ENCODE data around the gene MAGI2. TPM values are rescaled to one million over a fixed set of nuclear protein-coding genes. Genes with fewer than 3 reads are reported as not detected.

The MAGI2 gene
- total RNA-seq, 1 experiment from 2014 or later: 0.34 TPM

DNA sequence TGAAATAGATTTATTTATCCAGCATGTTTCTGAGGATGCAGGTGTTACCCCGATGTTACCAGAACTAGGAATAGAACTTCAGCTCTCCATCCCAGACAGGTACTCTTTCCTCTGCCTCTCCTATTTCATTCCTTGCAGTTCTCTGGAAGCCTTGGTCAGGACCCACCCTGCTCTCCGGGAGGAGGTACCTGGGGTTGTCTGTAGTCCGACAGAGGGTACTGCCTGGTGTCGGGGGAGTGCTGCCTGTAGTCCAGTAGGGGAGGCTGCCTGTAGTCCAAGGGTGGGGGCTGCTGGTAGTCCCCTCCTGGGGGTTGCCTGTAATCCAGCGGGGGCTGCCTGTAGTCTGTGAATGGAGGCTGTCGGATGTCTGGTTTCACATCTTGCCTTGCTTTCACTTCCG lies 1326.5 kb downstream of the MAGI2 start:
- TF ChIP-seq EZH2 (IDR thresholded peaks at IDR 0.05; ENCODE audit: borderline replicate concordance, low read depth, low read length, poor library complexity, severe bottlenecking) (no peak), CTCF (conservative IDR thresholded peaks at IDR 0.05; ENCODE audit: low read depth, low read length) (no peak)
- Histone ChIP-seq H3K4me3 (ENCODE audit: low read depth, low read length, poor library complexity, severe bottlenecking) (no peak overlapping the region), H3K9me3 (ENCODE audit: low read depth, low read length, poor library complexity, severe bottlenecking) (no peaks in the 10 kb centered on the region), H3K27ac (ENCODE audit: low read depth, low read length, poor library complexity, severe bottlenecking) (no peak overlapping the region), H3K27me3 (replicated peaks; ENCODE audit: insufficient read depth, low read depth, low read length, poor library complexity) (peaks cover 19% of the 10 kb centered on the region), H3K4me1 (ENCODE audit: insufficient read depth, low read length, poor library complexity, severe bottlenecking) (no peaks in the 10 kb centered on the region), H3K36me3 (ENCODE audit: insufficient read depth, low read length, poor library complexity, severe bottlenecking) (no peaks in the 10 kb centered on the region)
- intact Hi-C loops (cut with micrococcal nuclease; ENCODE audit: unreplicated experiment): no loop called here
- POLR2A ChIA-PET (ENCODE audit: low non-redundant PET): no interaction called here
- CTCF ChIA-PET: no interaction called here
- BruUV-seq (replicated peaks): no TSS peak
- no peak for DNase-seq (ENCODE audit: low spot score)

DNA sequence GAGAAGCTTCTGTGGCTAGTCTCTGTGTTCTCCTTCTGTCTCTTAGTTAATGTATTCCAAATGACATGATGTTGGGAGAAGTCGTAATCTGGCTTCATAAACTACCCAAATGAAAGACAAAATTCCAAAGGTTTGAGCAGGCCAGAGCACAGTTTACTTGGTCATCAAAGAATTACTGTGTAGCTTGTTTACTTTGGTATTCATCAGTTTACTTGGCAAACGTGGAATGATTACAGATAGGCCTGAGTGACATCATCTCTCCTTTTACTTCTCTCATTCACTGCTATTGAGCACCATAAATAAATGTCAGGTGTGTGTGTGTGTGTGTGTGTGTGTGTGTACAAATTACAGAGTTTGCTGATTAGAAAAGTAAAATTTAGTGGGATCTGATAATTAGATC lies 1327.6 kb downstream of the MAGI2 start:
- no TSS peak for BruUV-seq (replicated peaks)
- no peak for DNase-seq (ENCODE audit: low spot score)
- intact Hi-C loops (cut with micrococcal nuclease; ENCODE audit: unreplicated experiment): no loop called here

DNA sequence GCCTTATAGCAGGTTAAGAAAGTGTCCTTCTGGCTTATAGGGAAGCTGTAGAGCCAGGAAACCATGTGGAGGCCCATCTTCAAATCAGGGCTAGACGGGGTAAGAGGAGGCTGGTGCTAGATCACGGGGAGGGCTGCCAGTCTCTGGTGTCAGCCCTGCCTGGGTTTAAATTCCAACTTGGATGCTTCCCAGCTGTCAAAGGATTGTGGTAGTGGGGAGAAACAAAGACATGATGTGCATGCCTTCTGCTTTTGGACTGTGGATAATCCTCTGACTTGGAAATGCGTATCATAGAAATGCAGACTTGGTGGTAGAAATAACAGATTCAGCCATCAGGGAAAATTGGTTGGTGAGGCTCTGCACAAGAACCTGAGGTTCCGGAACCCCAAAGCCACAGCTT lies 1329.3 kb downstream of the MAGI2 start:
- POLR2A ChIA-PET (ENCODE audit: low non-redundant PET): no interaction called here
- TF ChIP-seq CTCF (conservative IDR thresholded peaks at IDR 0.05; ENCODE audit: low read depth, low read length) (no peak), EZH2 (IDR thresholded peaks at IDR 0.05; ENCODE audit: borderline replicate concordance, low read depth, low read length, poor library complexity, severe bottlenecking) (no peak)
- BruUV-seq (replicated peaks): no TSS peak

More for the DNA sequence above, 1327.6 kb downstream of the MAGI2 start:
- TF ChIP-seq EZH2 (IDR thresholded peaks at IDR 0.05; ENCODE audit: borderline replicate concordance, low read depth, low read length, poor library complexity, severe bottlenecking) (no peak), CTCF (conservative IDR thresholded peaks at IDR 0.05; ENCODE audit: low read depth, low read length) (no peak)
- CTCF ChIA-PET: no interaction called here
- Histone ChIP-seq H3K27me3 (replicated peaks; ENCODE audit: insufficient read depth, low read depth, low read length, poor library complexity) (peaks cover 20% of the 10 kb centered on the region), H3K9me3 (ENCODE audit: low read depth, low read length, poor library complexity, severe bottlenecking) (no peaks in the 10 kb centered on the region), H3K4me3 (ENCODE audit: low read depth, low read length, poor library complexity, severe bottlenecking) (no peak overlapping the region), H3K4me1 (ENCODE audit: insufficient read depth, low read length, poor library complexity, severe bottlenecking) (no peaks in the 10 kb centered on the region), H3K36me3 (ENCODE audit: insufficient read depth, low read length, poor library complexity, severe bottlenecking) (no peaks in the 10 kb centered on the region), H3K27ac (ENCODE audit: low read depth, low read length, poor library complexity, severe bottlenecking) (no peak overlapping the region)
- POLR2A ChIA-PET (ENCODE audit: low non-redundant PET): interaction anchor here (0.6 kb wide), 1 partner anchor 52 kb away, joined by 3 read pairs; no protein-coding TSS in a partner anchor

More for the DNA sequence above, 1329.3 kb downstream of the MAGI2 start:
- H3K4me1 ChIP-seq (ENCODE audit: insufficient read depth, low read length, poor library complexity, severe bottlenecking): no peaks in the 10 kb centered on the region
- DNase-seq (ENCODE audit: low spot score): no peak
- no peaks in the 10 kb centered on the region for H3K36me3 ChIP-seq (ENCODE audit: insufficient read depth, low read length, poor library complexity, severe bottlenecking)
- no peak overlapping the region for H3K4me3 ChIP-seq (ENCODE audit: low read depth, low read length, poor library complexity, severe bottlenecking)
- peaks cover 20% of the 10 kb centered on the region for H3K27me3 ChIP-seq (replicated peaks; ENCODE audit: insufficient read depth, low read depth, low read length, poor library complexity)
- no peaks in the 10 kb centered on the region for H3K9me3 ChIP-seq (ENCODE audit: low read depth, low read length, poor library complexity, severe bottlenecking)
- intact Hi-C loops (cut with micrococcal nuclease; ENCODE audit: unreplicated experiment): no loop called here
- CTCF ChIA-PET: no interaction called here
- H3K27ac ChIP-seq (ENCODE audit: low read depth, low read length, poor library complexity, severe bottlenecking): no peak overlapping the region

All from A673 (cell line).